ENCODE data around the gene OR2W1. TPM values are rescaled to one million over a fixed set of nuclear protein-coding genes. Genes with fewer than 3 reads are reported as not detected.

Gene OR2W1
- total and polyA plus RNA-seq, 2 donors (not counting 3 experiments of a cell fraction or from before 2014, with no cell fraction given) = not detected

DNA sequence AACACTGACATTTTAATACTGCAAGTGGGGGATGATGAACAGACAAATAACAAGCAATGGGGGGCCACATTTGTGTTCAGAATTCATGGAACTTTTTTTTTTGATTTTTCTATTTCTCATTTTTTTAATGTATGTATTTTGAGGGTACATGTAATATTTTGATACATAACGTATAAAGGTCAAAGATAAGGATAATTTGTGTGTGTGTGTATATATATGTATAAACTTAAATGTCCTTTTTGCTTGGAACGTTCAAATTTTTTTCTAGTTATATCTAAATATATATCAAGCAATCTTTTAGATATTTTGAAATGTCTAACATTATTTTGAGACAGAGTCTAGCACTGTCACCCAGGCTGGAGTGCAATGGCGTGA is 27.6 kb downstream of the OR2W1 start:
- Histone ChIP-seq H3K4me3 (replicated peaks in 1 of 3; ENCODE audit: insufficient read depth in 1 of 3, low read depth in 1 of 3, low read length in 3 of 3) (no peak overlapping the region), H3K27ac (ENCODE audit: insufficient read depth, low read depth, low read length) (no peak overlapping the region), H4K20me1 (replicated peaks; ENCODE audit: control insufficient read depth, extremely low read depth, insufficient read depth, low read length) (no peaks in the 10 kb centered on the region), H3K9ac (replicated peaks; ENCODE audit: extremely low read depth, insufficient read depth, low read length) (no peak overlapping the region), H3K4me2 (ENCODE audit: insufficient read depth, low read length) (no peak overlapping the region), H3K27me3 (ENCODE audit: control insufficient read depth in 2 of 2, insufficient read depth in 2 of 2, low read length in 2 of 2) (peaks cover 2 to 6% of the 10 kb centered on the region in 2 experiments), H3K4me1 (ENCODE audit: control insufficient read depth, extremely low read depth, insufficient read depth, low read length) (peaks cover 9% of the 10 kb centered on the region), H3K9me1 (replicated peaks; ENCODE audit: control insufficient read depth, extremely low read depth, insufficient read depth, low read length) (no peaks in the 10 kb centered on the region), H3K9me3 (replicated peaks; ENCODE audit: control insufficient read depth, insufficient read depth, low read length) (no peaks in the 10 kb centered on the region), H3K79me2 (ENCODE audit: control insufficient read depth, insufficient read depth, low read length) (no peaks in the 10 kb centered on the region), H3K36me3 (ENCODE audit: control insufficient read depth in 2 of 2, extremely low read depth in 1 of 2, insufficient read depth in 2 of 2, low read length in 2 of 2) (no peaks in the 10 kb centered on the region), H2AFZ (ENCODE audit: low read depth, low read length) (no peak overlapping the region)
- POLR2A ChIA-PET = no interaction called here
- CTCF ChIA-PET = interaction anchor here (2.5 to 6.6 kb wide), 2 partner anchors 36 to 180 kb away, joined by 12 to 100 read pairs; no protein-coding TSS in a partner anchor
- DNase-seq (ENCODE audit: low read depth, low spot score) = no peak
- intact Hi-C loops (cut with micrococcal nuclease) = loop anchor here (1.0 to 5.0 kb wide), 6 partner anchors 48 to 611 kb away; partner anchors contain the start of gene OR2H2
- TF ChIP-seq MAX (IDR thresholded peaks at IDR 0.05; ENCODE audit: insufficient read depth, insufficient read length) (no peak), FOS (IDR thresholded peaks at IDR 0.05; ENCODE audit: borderline replicate concordance, insufficient read depth, low read length) (no peak), POLR2AphosphoS5 (IDR thresholded peaks at IDR 0.05; ENCODE audit: insufficient read depth, low read depth, low read length) (no peak), EZH2 (IDR thresholded peaks at IDR 0.05; ENCODE audit: borderline replicate concordance, low read depth, low read length, severe bottlenecking) (no peak), POLR2A (IDR thresholded peaks at IDR 0.05; ENCODE audit: low read depth, low read length) (no peak), GATA2 (IDR thresholded peaks at IDR 0.05; ENCODE audit: insufficient read depth, insufficient read length, low read depth, low read length) (no peak), JUN (IDR thresholded peaks at IDR 0.05; ENCODE audit: borderline replicate concordance, insufficient read depth, insufficient read length, low read depth) (no peak), MYC (IDR thresholded peaks at IDR 0.05; ENCODE audit: low read depth, low read length) (no peak), CTCF (IDR thresholded peaks at IDR 0.05; ENCODE audit: extremely low read depth in 1 of 2, insufficient read depth in 1 of 2, low read depth in 1 of 2, low read length in 2 of 2) (no peak)
- FAIRE-seq = no peak
- BruUV-seq (replicated peaks) = no TSS peak
- dilution Hi-C loops (cut with MboI; ENCODE audit: extremely low pct_ligation_motif_present, low sequenced_read_pairs) = no loop called here

All from endothelial cell of umbilical vein (primary cell).